GM15510 (cell line): ENCODE data around the gene NDUFA9.
A peak's percentile ranks its signal among the peaks of the same experiment; 100 is the strongest.

Experiments used
- POLR2A ChIP-seq: IDR thresholded peaks from 3 replicates; pipeline ENCODE4 v1.6.1; 2011; ENCODE audit warnings: borderline replicate concordance; ENCODE audit not compliant: insufficient read length; ENCODE audit errors: extremely low read depth

The NDUFA9 gene

GRCh38 chr12:4648501-4649357, at the start of gene NDUFA9, which contains the start of gene AKAP3:
TSS of gene NDUFA9 (plus strand) at chr12:4649114. CDS start at chr12:4649127, 13 bp downstream.
TSS of gene AKAP3 (minus strand) at chr12:4649051. CDS start at chr12:4638196, 10,855 bp downstream.
- TF ChIP-seq POLR2A: peak; percentile 85

GRCh38 chr12:4603421-4603820, 45.5 kb upstream of the NDUFA9 start:
- TF ChIP-seq POLR2A: no peak

- no peak for TF ChIP-seq POLR2A
These were observed 45.0 kb upstream of the NDUFA9 start for GRCh38 chr12:4603946-4604345.

GRCh38 chr12:4604684-4605193, 44.2 kb upstream of the NDUFA9 start:
- peak; percentile 61 for TF ChIP-seq POLR2A

- TF ChIP-seq POLR2A: no peak
These were observed 41.9 kb upstream of the NDUFA9 start for GRCh38 chr12:4607056-4607455.

GRCh38 chr12:4609071-4609470, 39.8 kb upstream of the NDUFA9 start:
- no peak for TF ChIP-seq POLR2A

GRCh38 chr12:4610481-4610880, 38.4 kb upstream of the NDUFA9 start:
- no peak for TF ChIP-seq POLR2A

GRCh38 chr12:4615667-4616066, 33.2 kb upstream of the NDUFA9 start:
- no peak for TF ChIP-seq POLR2A

GRCh38 chr12:4621511-4621910, 27.4 kb upstream of the NDUFA9 start:
- no peak for TF ChIP-seq POLR2A

- TF ChIP-seq POLR2A: no peak
These were observed 22.4 kb upstream of the NDUFA9 start for GRCh38 chr12:4626543-4626942.

- no peak for TF ChIP-seq POLR2A
These were observed 20.5 kb upstream of the NDUFA9 start for GRCh38 chr12:4628406-4628805.

- TF ChIP-seq POLR2A: no peak
These were observed 18.7 kb upstream of the NDUFA9 start for GRCh38 chr12:4630262-4630661.

- TF ChIP-seq POLR2A: no peak
These were observed 5.2 kb upstream of the NDUFA9 start for GRCh38 chr12:4643747-4644146.

GRCh38 chr12:4645023-4645422, 3.9 kb upstream of the NDUFA9 start:
- TF ChIP-seq POLR2A: no peak

GRCh38 chr12:4648104-4648500, 812 bp upstream of the NDUFA9 start:
- no peak for TF ChIP-seq POLR2A

- no peak for TF ChIP-seq POLR2A
These were observed 396 bp downstream of the NDUFA9 start for GRCh38 chr12:4649358-4649661.
